ENCODE measurements around the gene CTNNA3.

Gene CTNNA3

GRCh38 chr10:66085906-66086305 lies 1610.1 kb downstream of the CTNNA3 start:
- no peak overlapping the region for H3K27ac Mint-ChIP-seq
- DNase-seq (no peak), ATAC-seq (replicated peaks) (no peak)
- peaks cover 0 to 1% of the 10 kb centered on the region in 2 donors for H3K9me3 Mint-ChIP-seq
- H3K27me3 Mint-ChIP-seq = no peaks in the 10 kb centered on the region
- H3K4me3 Mint-ChIP-seq = no peak overlapping the region
- no peaks in the 10 kb centered on the region for H3K36me3 Mint-ChIP-seq
- no peaks in the 10 kb centered on the region for H3K4me1 Mint-ChIP-seq

- no peaks in the 10 kb centered on the region for H3K27me3 Mint-ChIP-seq
- ATAC-seq (replicated peaks) (no peak), DNase-seq (no peak)
- H3K9me3 Mint-ChIP-seq = peaks cover 0 to 3% of the 10 kb centered on the region in 2 donors
- no peak overlapping the region for H3K27ac Mint-ChIP-seq
- H3K4me1 Mint-ChIP-seq = no peaks in the 10 kb centered on the region
- no peaks in the 10 kb centered on the region for H3K36me3 Mint-ChIP-seq
- no peak overlapping the region for H3K4me3 Mint-ChIP-seq
Measured at GRCh38 chr10:66071907-66072306, 1624.1 kb downstream of the CTNNA3 start.

- no peak overlapping the region for H3K27ac Mint-ChIP-seq
- no peaks in the 10 kb centered on the region for H3K4me1 Mint-ChIP-seq
- H3K36me3 Mint-ChIP-seq = no peaks in the 10 kb centered on the region
- no peak overlapping the region for H3K4me3 Mint-ChIP-seq
- no peak for DNase-seq
- ATAC-seq (replicated peaks) = no peak
- H3K9me3 Mint-ChIP-seq = peaks cover 4 to 7% of the 10 kb centered on the region in 2 donors
- no peaks in the 10 kb centered on the region for H3K27me3 Mint-ChIP-seq
Measured at GRCh38 chr10:66058594-66058993, 1637.4 kb downstream of the CTNNA3 start.

- DNase-seq = no peak
- no peak for ATAC-seq (replicated peaks)
- no peak overlapping the region for H3K4me3 Mint-ChIP-seq
- H3K36me3 Mint-ChIP-seq = no peaks in the 10 kb centered on the region
- H3K9me3 Mint-ChIP-seq = peaks cover 6 to 21% of the 10 kb centered on the region in 2 donors
- no peaks in the 10 kb centered on the region for H3K4me1 Mint-ChIP-seq
- no peaks in the 10 kb centered on the region for H3K27me3 Mint-ChIP-seq
- H3K27ac Mint-ChIP-seq = no peak overlapping the region
Measured at GRCh38 chr10:66049335-66049734, 1646.7 kb downstream of the CTNNA3 start.

GRCh38 chr10:66045859-66046258 lies 1650.1 kb downstream of the CTNNA3 start:
- Mint-ChIP-seq H3K27me3 (no peaks in the 10 kb centered on the region), H3K9me3 (peaks cover 7 to 19% of the 10 kb centered on the region in 2 donors), H3K27ac (no peak overlapping the region), H3K4me1 (no peaks in the 10 kb centered on the region), H3K4me3 (no peak overlapping the region), H3K36me3 (no peaks in the 10 kb centered on the region)
- DNase-seq = no peak
- no peak for ATAC-seq (replicated peaks)

- no peak overlapping the region for H3K4me3 Mint-ChIP-seq
- DNase-seq (no peak), ATAC-seq (replicated peaks) (no peak)
- no peaks in the 10 kb centered on the region for H3K27me3 Mint-ChIP-seq
- H3K4me1 Mint-ChIP-seq = no peaks in the 10 kb centered on the region
- no peak overlapping the region for H3K27ac Mint-ChIP-seq
- no peaks in the 10 kb centered on the region for H3K36me3 Mint-ChIP-seq
- H3K9me3 Mint-ChIP-seq = peaks cover 8 to 9% of the 10 kb centered on the region in 2 donors
Measured at GRCh38 chr10:66041771-66042170, 1654.2 kb downstream of the CTNNA3 start.

- ATAC-seq (replicated peaks) (no peak), DNase-seq (no peak)
- Mint-ChIP-seq H3K4me3 (no peak overlapping the region), H3K4me1 (no peaks in the 10 kb centered on the region), H3K9me3 (peaks cover 0 to 6% of the 10 kb centered on the region in 2 donors), H3K27me3 (no peaks in the 10 kb centered on the region), H3K27ac (no peak overlapping the region), H3K36me3 (no peaks in the 10 kb centered on the region)
Measured at GRCh38 chr10:66038623-66039022, 1657.4 kb downstream of the CTNNA3 start.

GRCh38 chr10:66026321-66026720 lies 1669.7 kb downstream of the CTNNA3 start:
- DNase-seq (no peak), ATAC-seq (replicated peaks) (no peak)
- no peaks in the 10 kb centered on the region for H3K27me3 Mint-ChIP-seq
- no peak overlapping the region for H3K4me3 Mint-ChIP-seq
- H3K36me3 Mint-ChIP-seq = no peaks in the 10 kb centered on the region
- peaks cover 0 to 3% of the 10 kb centered on the region in 2 donors for H3K9me3 Mint-ChIP-seq
- no peaks in the 10 kb centered on the region for H3K4me1 Mint-ChIP-seq
- no peak overlapping the region for H3K27ac Mint-ChIP-seq

- DNase-seq = no peak
- Mint-ChIP-seq H3K36me3 (no peaks in the 10 kb centered on the region), H3K4me1 (no peaks in the 10 kb centered on the region), H3K27ac (no peak overlapping the region), H3K9me3 (peaks cover 0 to 1% of the 10 kb centered on the region in 2 donors), H3K27me3 (no peaks in the 10 kb centered on the region), H3K4me3 (no peak overlapping the region)
- ATAC-seq (replicated peaks) = no peak
Measured at GRCh38 chr10:66025186-66025585, 1670.8 kb downstream of the CTNNA3 start.

GRCh38 chr10:66021423-66021822 lies 1674.6 kb downstream of the CTNNA3 start:
- DNase-seq (no peak), ATAC-seq (replicated peaks) (no peak)
- H3K4me3 Mint-ChIP-seq = no peak overlapping the region
- H3K9me3 Mint-ChIP-seq = no peaks in the 10 kb centered on the region
- no peak overlapping the region for H3K27ac Mint-ChIP-seq
- H3K27me3 Mint-ChIP-seq = no peaks in the 10 kb centered on the region
- H3K4me1 Mint-ChIP-seq = no peaks in the 10 kb centered on the region
- no peaks in the 10 kb centered on the region for H3K36me3 Mint-ChIP-seq

GRCh38 chr10:66008221-66008620 lies 1687.8 kb downstream of the CTNNA3 start:
- ATAC-seq (replicated peaks) = no peak
- no peaks in the 10 kb centered on the region for H3K27me3 Mint-ChIP-seq

GRCh38 chr10:66006411-66006810 lies 1689.6 kb downstream of the CTNNA3 start:
- H3K27ac Mint-ChIP-seq = no peak overlapping the region
- no peaks in the 10 kb centered on the region for H3K36me3 Mint-ChIP-seq
- no peak overlapping the region for H3K4me3 Mint-ChIP-seq
- no peaks in the 10 kb centered on the region for H3K27me3 Mint-ChIP-seq
- no peaks in the 10 kb centered on the region for H3K4me1 Mint-ChIP-seq
- H3K9me3 Mint-ChIP-seq = peaks cover 0 to 3% of the 10 kb centered on the region in 2 donors
- DNase-seq = no peak
- ATAC-seq (replicated peaks) = no peak

More at GRCh38 chr10:66008221-66008620, 1687.8 kb downstream of the CTNNA3 start:
- Mint-ChIP-seq H3K9me3 (peaks cover 0 to 3% of the 10 kb centered on the region in 2 donors), H3K4me1 (no peaks in the 10 kb centered on the region), H3K4me3 (no peak overlapping the region), H3K36me3 (no peaks in the 10 kb centered on the region), H3K27ac (no peak overlapping the region)
- no peak for DNase-seq

GRCh38 chr10:65993451-65993850 lies 1702.5 kb downstream of the CTNNA3 start:
- Mint-ChIP-seq H3K36me3 (no peaks in the 10 kb centered on the region), H3K27ac (no peak overlapping the region), H3K4me1 (no peaks in the 10 kb centered on the region), H3K27me3 (no peaks in the 10 kb centered on the region), H3K4me3 (no peak overlapping the region), H3K9me3 (peaks cover 12 to 19% of the 10 kb centered on the region in 2 donors)
- DNase-seq (no peak), ATAC-seq (replicated peaks) (no peak)

GRCh38 chr10:65968871-65969270 lies 1727.1 kb downstream of the CTNNA3 start:
- H3K27me3 Mint-ChIP-seq = no peaks in the 10 kb centered on the region
- H3K9me3 Mint-ChIP-seq = peaks cover 0 to 5% of the 10 kb centered on the region in 2 donors
- H3K4me1 Mint-ChIP-seq = no peaks in the 10 kb centered on the region
- ATAC-seq (replicated peaks) = no peak
- no peak overlapping the region for H3K4me3 Mint-ChIP-seq
- no peak overlapping the region for H3K27ac Mint-ChIP-seq
- H3K36me3 Mint-ChIP-seq = no peaks in the 10 kb centered on the region
- no peak for DNase-seq

- H3K4me3 Mint-ChIP-seq = no peak overlapping the region
- no peak overlapping the region for H3K27ac Mint-ChIP-seq
- H3K27me3 Mint-ChIP-seq = no peaks in the 10 kb centered on the region
- H3K9me3 Mint-ChIP-seq = peaks cover 0 to 3% of the 10 kb centered on the region in 2 donors
- ATAC-seq (replicated peaks) (no peak), DNase-seq (no peak)
- no peaks in the 10 kb centered on the region for H3K4me1 Mint-ChIP-seq
- no peaks in the 10 kb centered on the region for H3K36me3 Mint-ChIP-seq
Measured at GRCh38 chr10:65968437-65968836, 1727.6 kb downstream of the CTNNA3 start.

- Mint-ChIP-seq H3K4me3 (no peak overlapping the region), H3K9me3 (peaks cover 0 to 6% of the 10 kb centered on the region in 2 donors), H3K27me3 (no peaks in the 10 kb centered on the region), H3K4me1 (no peaks in the 10 kb centered on the region), H3K36me3 (no peaks in the 10 kb centered on the region), H3K27ac (no peak overlapping the region)
- ATAC-seq (replicated peaks) (no peak), DNase-seq (no peak)
Measured at GRCh38 chr10:65964205-65964604, 1731.8 kb downstream of the CTNNA3 start.

Data from stimulated activated naive B cell treated with anti-CD40 and anti-IgM and Interleukin-4, amounts not matched to agents 10 μg/mL and 1 μg/mL and 100 μg/mL, for 72 hours (primary cell).